Measurements from ENCODE around the gene LCN10.

Gene LCN10

GRCh38 chr9:136697821-136698526, 44.8 kb downstream of the LCN10 start:
- no peaks in the 10 kb centered on the region for H3K9me3 ChIP-seq (ENCODE audit: severe bottlenecking)
- peak overlapping the region; percentile 92 for H3K27ac ChIP-seq
- no peaks in the 10 kb centered on the region for H3K27me3 ChIP-seq (ENCODE audit: insufficient read depth, low read depth, severe bottlenecking)
- no peak for DNase-seq
- TF ChIP-seq CTCF (IDR thresholded peaks at IDR 0.05; ENCODE audit: low read depth, low read length), result no peak
- H3K36me3 ChIP-seq, result no peaks in the 10 kb centered on the region
- H3K4me3 ChIP-seq (ENCODE audit: low read depth, low read length), result no peak overlapping the region

- no peak for DNase-seq
- H3K27me3 ChIP-seq (ENCODE audit: insufficient read depth, low read depth, severe bottlenecking), result no peaks in the 10 kb centered on the region
- H3K4me3 ChIP-seq (ENCODE audit: low read depth, low read length), result no peak overlapping the region; the same call in 1 of the 2 replicates
- TF ChIP-seq CTCF (IDR thresholded peaks at IDR 0.05; ENCODE audit: low read depth, low read length), result no peak
- H3K36me3 ChIP-seq, result no peaks in the 10 kb centered on the region
- H3K27ac ChIP-seq, result peak overlapping the region; percentile 92
- H3K9me3 ChIP-seq (ENCODE audit: severe bottlenecking), result no peaks in the 10 kb centered on the region
Observed at GRCh38 chr9:136697146-136697820, 45.5 kb downstream of the LCN10 start.

GRCh38 chr9:136696502-136696901, 46.2 kb downstream of the LCN10 start:
- TF ChIP-seq CTCF (IDR thresholded peaks at IDR 0.05; ENCODE audit: low read depth, low read length), result no peak
- Histone ChIP-seq H3K9me3 (ENCODE audit: severe bottlenecking) (no peaks in the 10 kb centered on the region), H3K4me3 (ENCODE audit: low read depth, low read length) (peak overlapping the region; percentile 20), H3K36me3 (no peaks in the 10 kb centered on the region), H3K27ac (peak overlapping the region; percentile 99), H3K27me3 (ENCODE audit: insufficient read depth, low read depth, severe bottlenecking) (no peaks in the 10 kb centered on the region)
- peak; percentile 62 for DNase-seq

- Histone ChIP-seq H3K27ac (peak overlapping the region; percentile 99), H3K27me3 (ENCODE audit: insufficient read depth, low read depth, severe bottlenecking) (no peaks in the 10 kb centered on the region), H3K9me3 (ENCODE audit: severe bottlenecking) (no peaks in the 10 kb centered on the region), H3K36me3 (no peaks in the 10 kb centered on the region), H3K4me3 (ENCODE audit: low read depth, low read length) (peak overlapping the region; percentile 20)
- no peak for TF ChIP-seq CTCF (IDR thresholded peaks at IDR 0.05; ENCODE audit: low read depth, low read length)
- DNase-seq, result peak; percentile 83
Observed at GRCh38 chr9:136695955-136696354, 46.8 kb downstream of the LCN10 start.

- peak overlapping the region; percentile 99 for H3K27ac ChIP-seq
- no peaks in the 10 kb centered on the region for H3K36me3 ChIP-seq
- H3K27me3 ChIP-seq (ENCODE audit: insufficient read depth, low read depth, severe bottlenecking), result no peaks in the 10 kb centered on the region
- peak overlapping the region; percentile 20 for H3K4me3 ChIP-seq (ENCODE audit: low read depth, low read length)
- TF ChIP-seq CTCF (IDR thresholded peaks at IDR 0.05; ENCODE audit: low read depth, low read length), result no peak
- H3K9me3 ChIP-seq (ENCODE audit: severe bottlenecking), result no peaks in the 10 kb centered on the region
- peak; percentile 87 for DNase-seq
Observed at GRCh38 chr9:136695435-136695895, 47.3 kb downstream of the LCN10 start.
